Smooth muscle cell (in vitro differentiated cells): ENCODE results near the gene PMEL. TPM values are rescaled to one million over a fixed set of nuclear protein-coding genes. Genes with fewer than 3 reads are reported as not detected.

Experiments used
- DNase-seq: peaks from one replicate; lab custom pipeline; 2025; ENCODE audit not compliant: unreplicated experiment; lab: John Stamatoyannopoulos, UW
- H2AFZ ChIP-seq: fragments of 200-600 bp; sonication (generic); 2 replicates; pipeline ENCODE4 v1.6.0; 2016; ENCODE audit warnings: antibody characterized with exemption, low read depth, mild to moderate bottlenecking
- H3F3A ChIP-seq: fragments of 200-600 bp; sonication (generic); 2 replicates; pipeline ENCODE4 v1.6.0; 2017; ENCODE audit warnings: antibody characterized with exemption, low read depth
- H3K27ac ChIP-seq: fragments of 200-600 bp; sonication (generic); 2 replicates; pipeline ENCODE4 v1.5.1; 2016; ENCODE audit warnings: low read depth, mild to moderate bottlenecking
- H3K27me3 ChIP-seq: fragments of 200-600 bp; sonication (generic); 2 replicates; pipeline ENCODE4 v1.6.1; 2016; ENCODE audit warnings: low read depth, mild to moderate bottlenecking
- H3K36me3 ChIP-seq: fragments of 200-600 bp; sonication (generic); 2 replicates; pipeline ENCODE4 v1.5.1; 2016; ENCODE audit warnings: low read depth
- H3K4me1 ChIP-seq: fragments of 200-600 bp; sonication (generic); 2 replicates; pipeline ENCODE4 v1.5.1; 2016; ENCODE audit warnings: low read depth
- H3K4me2 ChIP-seq: fragments of 200-600 bp; sonication (generic); 2 replicates; pipeline ENCODE4 v1.6.0; 2016; ENCODE audit warnings: mild to moderate bottlenecking
- H3K4me3 ChIP-seq: fragments of 200-600 bp; sonication (generic); 2 replicates; pipeline ENCODE4 v1.5.1; 2016; ENCODE audit warnings: mild to moderate bottlenecking
- H3K79me2 ChIP-seq: fragments of 200-600 bp; sonication (generic); 2 replicates; pipeline ENCODE4 v1.6.0; 2016; ENCODE audit warnings: low read depth, mild to moderate bottlenecking
- H3K9ac ChIP-seq: fragments of 200-600 bp; sonication (generic); 2 replicates; pipeline ENCODE4 v1.6.0; 2016; ENCODE audit warnings: low read depth
- H3K9me3 ChIP-seq: fragments of 200-600 bp; sonication (generic); replicated peaks from 2 replicates; pipeline ENCODE4 v1.5.1; 2016; ENCODE audit warnings: low read depth
- H4K20me1 ChIP-seq: fragments of 200-600 bp; sonication (generic); 2 replicates; pipeline ENCODE4 v1.6.0; 2016; ENCODE audit warnings: low read depth
- WGBS: methylation state at CpG from one replicate; pipeline ENCODE4 v1.1.7; 2016; ENCODE audit warnings: low lambda C conversion rate; 5-methylcytosine and 5-hydroxymethylcytosine counted together
- polyA plus RNA-seq: library from polyadenylated mRNA; unstranded; fragments of >200 nt; fragmentation: Nextera tagmentation; extraction: Ambion mirVana; gene quantifications from 2 replicates; pipeline ENCODE4 v1.2.1, GENCODE V29; 2016
- total RNA-seq: library from RNA; depleted of rRNA; stranded (reverse); fragments of >200 nt; gene quantifications from 2 replicates; pipeline ENCODE4 v1.2.3, GENCODE V29; 2014
- TF ChIP-seq, protein P1 (sequence below): fragments of 200-600 bp; sonication (generic); IDR thresholded peaks from 2 replicates; pipeline ENCODE4 v1.5.1; 2017; ENCODE audit warnings: borderline replicate concordance, mild to moderate bottlenecking, antibody characterized with exemption; ENCODE audit not compliant: insufficient read depth, poor library complexity, severe bottlenecking

PMEL gene
- total and polyA plus RNA-seq, 2 experiments from 2014 or later = 1.8 to 1.9 TPM

DNA sequence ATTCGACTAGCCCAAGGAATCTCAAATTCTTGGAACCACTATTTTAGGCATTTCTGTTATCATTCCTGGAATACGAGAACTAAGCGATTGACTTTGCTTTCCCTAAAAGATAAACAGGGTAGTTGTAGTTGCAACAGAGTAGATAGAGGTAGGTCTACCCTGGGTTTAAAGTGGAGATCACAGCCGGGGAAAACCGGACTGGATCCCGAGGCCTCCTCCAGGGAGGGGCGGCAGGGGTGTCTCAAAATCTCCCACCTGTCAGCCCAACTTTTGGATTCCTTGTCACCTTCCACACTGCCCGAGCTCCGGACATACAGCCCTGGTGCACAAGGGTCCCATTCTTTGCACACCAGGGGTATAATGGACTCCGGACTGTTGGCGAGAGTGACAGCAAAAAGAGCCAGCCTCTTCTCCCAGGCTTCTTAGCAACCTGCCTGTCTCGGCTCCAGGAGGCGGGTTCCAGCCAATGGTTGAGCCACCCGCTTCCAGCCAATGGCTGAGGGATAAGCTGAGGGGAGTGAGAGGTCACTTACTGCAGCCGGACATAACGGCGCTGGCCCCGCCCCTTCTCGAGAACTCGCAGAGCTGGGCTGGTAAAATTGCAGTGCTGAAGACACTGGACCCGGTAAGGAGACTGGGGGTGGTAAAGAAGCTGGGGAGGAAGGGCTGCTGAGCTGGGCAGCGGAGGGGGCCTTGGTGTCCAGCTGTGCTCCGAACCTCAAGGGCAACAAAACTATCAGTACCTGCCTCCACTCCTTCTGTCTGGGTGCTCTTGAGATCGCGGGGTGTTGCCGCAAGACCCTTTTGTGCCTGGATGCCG, 31.1 kb upstream of the PMEL start, which contains the start of gene SUOX:
TSS of gene SUOX (plus strand) at position 562 of the 820 bp plus-strand sequence. CDS start 4,946 bp downstream, outside the sequence.
- DNase-seq = peak; percentile 69
- peak within 1 kb of the TSS; percentile 94 for H3K4me2 ChIP-seq
- no peaks in the 10 kb centered on the region for H3K36me3 ChIP-seq
- no peaks in the 10 kb centered on the region for H4K20me1 ChIP-seq
- H3K4me1 ChIP-seq = peaks cover 5% of the 10 kb centered on the region
- H3K27ac ChIP-seq = peak within 1 kb of the TSS; percentile 24
- no peaks in the 10 kb centered on the region for H3K9me3 ChIP-seq
- peaks cover 9% of the 10 kb centered on the region for H3F3A ChIP-seq
- H3K9ac ChIP-seq = peak within 1 kb of the TSS; percentile 71
- peak within 1 kb of the TSS; percentile 79 for H3K4me3 ChIP-seq
- H3K79me2 ChIP-seq = peaks cover 5% of the 10 kb centered on the region
- TF ChIP-seq, protein P1, sequence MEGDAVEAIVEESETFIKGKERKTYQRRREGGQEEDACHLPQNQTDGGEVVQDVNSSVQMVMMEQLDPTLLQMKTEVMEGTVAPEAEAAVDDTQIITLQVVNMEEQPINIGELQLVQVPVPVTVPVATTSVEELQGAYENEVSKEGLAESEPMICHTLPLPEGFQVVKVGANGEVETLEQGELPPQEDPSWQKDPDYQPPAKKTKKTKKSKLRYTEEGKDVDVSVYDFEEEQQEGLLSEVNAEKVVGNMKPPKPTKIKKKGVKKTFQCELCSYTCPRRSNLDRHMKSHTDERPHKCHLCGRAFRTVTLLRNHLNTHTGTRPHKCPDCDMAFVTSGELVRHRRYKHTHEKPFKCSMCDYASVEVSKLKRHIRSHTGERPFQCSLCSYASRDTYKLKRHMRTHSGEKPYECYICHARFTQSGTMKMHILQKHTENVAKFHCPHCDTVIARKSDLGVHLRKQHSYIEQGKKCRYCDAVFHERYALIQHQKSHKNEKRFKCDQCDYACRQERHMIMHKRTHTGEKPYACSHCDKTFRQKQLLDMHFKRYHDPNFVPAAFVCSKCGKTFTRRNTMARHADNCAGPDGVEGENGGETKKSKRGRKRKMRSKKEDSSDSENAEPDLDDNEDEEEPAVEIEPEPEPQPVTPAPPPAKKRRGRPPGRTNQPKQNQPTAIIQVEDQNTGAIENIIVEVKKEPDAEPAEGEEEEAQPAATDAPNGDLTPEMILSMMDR = no peak
- no peaks in the 10 kb centered on the region for H3K27me3 ChIP-seq
- H2AFZ ChIP-seq = no peak within 1 kb of the TSS
- WGBS = 8% methylated on average over 27 of the region's 27 CpGs

DNA sequence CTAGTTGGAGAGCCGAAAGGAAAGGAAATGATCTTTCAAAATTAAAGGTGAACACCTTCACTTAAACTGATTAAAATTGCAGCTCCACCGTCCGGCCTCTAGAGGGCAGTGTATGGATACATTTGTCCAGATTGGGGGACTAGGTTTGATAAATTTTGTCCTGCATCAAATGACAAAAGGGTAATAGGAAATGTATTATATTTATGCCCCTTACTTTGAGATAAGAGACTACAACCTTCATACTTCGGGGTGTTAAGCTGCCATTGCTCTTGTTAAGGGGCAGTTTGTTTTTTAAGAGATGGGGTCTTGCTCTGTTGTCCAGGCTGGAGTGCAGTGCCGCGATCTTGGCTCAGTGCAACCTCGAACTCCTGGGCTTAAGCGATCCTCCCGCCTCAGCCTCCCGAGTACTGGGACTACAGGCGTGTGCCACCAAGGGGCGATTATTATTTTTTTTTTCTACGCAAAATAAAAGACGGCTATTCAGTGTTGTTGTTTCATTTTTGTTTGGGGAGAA, 30.4 kb upstream of the PMEL start:
- H3K9me3 ChIP-seq = no peaks in the 10 kb centered on the region
- H2AFZ ChIP-seq = no peak overlapping the region
- H3K4me3 ChIP-seq = peak overlapping the region; percentile 79
- H3K27me3 ChIP-seq = no peaks in the 10 kb centered on the region
- H4K20me1 ChIP-seq = no peaks in the 10 kb centered on the region
- no peaks in the 10 kb centered on the region for H3K36me3 ChIP-seq
- peaks cover 9% of the 10 kb centered on the region for H3F3A ChIP-seq
- WGBS = 71% methylated on average over 14 of the region's 14 CpGs
- peak overlapping the region; percentile 24 for H3K27ac ChIP-seq
- DNase-seq = no peak
- H3K4me2 ChIP-seq = peak overlapping the region; percentile 94
- peaks cover 5% of the 10 kb centered on the region for H3K79me2 ChIP-seq
- TF ChIP-seq, protein P1 = peak; percentile 89
- H3K4me1 ChIP-seq = peaks cover 5% of the 10 kb centered on the region
- H3K9ac ChIP-seq = no peak overlapping the region

DNA sequence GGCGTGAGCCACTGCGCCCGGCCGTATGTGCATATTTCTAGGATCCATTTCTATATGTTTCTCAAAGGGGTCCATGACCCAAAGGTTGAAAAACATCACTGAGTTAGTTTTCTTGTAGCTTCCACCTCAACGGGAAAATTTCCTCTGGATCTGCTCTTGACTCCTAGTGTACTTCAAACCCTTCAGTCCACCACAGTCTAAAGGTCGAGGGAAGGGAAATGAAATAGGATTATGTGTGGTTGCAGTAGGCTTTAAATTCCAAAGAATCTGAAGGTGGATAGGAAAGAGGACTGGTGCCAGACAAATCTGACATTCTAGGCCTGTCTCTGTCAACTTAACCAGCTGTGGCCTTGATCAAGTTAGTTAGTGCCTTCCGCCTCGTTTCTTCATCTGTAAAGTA, 29.5 kb upstream of the PMEL start:
- TF ChIP-seq, protein P1 = peak; percentile 2
- Histone ChIP-seq H4K20me1 (no peaks in the 10 kb centered on the region), H3K36me3 (no peaks in the 10 kb centered on the region), H3K27ac (peak overlapping the region; percentile 15), H3K9me3 (no peaks in the 10 kb centered on the region), H3K79me2 (peaks cover 5% of the 10 kb centered on the region), H3K4me3 (no peak overlapping the region), H3K4me2 (no peak overlapping the region), H3K9ac (no peak overlapping the region), H3F3A (peaks cover 9% of the 10 kb centered on the region), H3K4me1 (peaks cover 5% of the 10 kb centered on the region), H2AFZ (no peak overlapping the region), H3K27me3 (no peaks in the 10 kb centered on the region)
- WGBS = 92% methylated on average over 8 of the region's 8 CpGs
- DNase-seq = no peak
